Activated CD8-positive, alpha-beta T cell treated with anti-CD3 and anti-CD28 coated beads, Interleukin-2, amount 10 ng/mL, durations not matched to agents 7 days and 5 days (primary cell): ENCODE measurements around the gene SSRP1. TPM values are rescaled to one million over a fixed set of nuclear protein-coding genes. Genes with fewer than 3 reads are reported as not detected.
"Not testable (repeated sequence)": the region's sequence is repeated elsewhere in the genome, so short reads cannot be mapped to it uniquely, and the experiment has no call there.

Experiments used
- ATAC-seq: fragments of 150-1000 bp; cut with Tn5 transposase; one replicate; pipeline ENCODE4 v1.10.0; 2021; ENCODE audit warnings: moderate library complexity
- CTCF ChIA-PET: fragments of 350-600 bp; sonication (Branson Sonifier 250); formaldehyde crosslinking; loops from one replicate; lab custom pipeline; 2021; ENCODE audit warnings: antibody characterized with exemption; lab: Charles Lee
- POLR2A ChIA-PET: fragments of 350-600 bp; sonication (Branson Sonifier 250); formaldehyde crosslinking; loops from one replicate; lab custom pipeline; 2021; ENCODE audit warnings: antibody characterized with exemption; lab: Charles Lee
- DNase-seq: peaks from one replicate; pipeline ENCODE4 v3.0.0-alpha.2; 2020
- H3K27ac Mint-ChIP-seq: one replicate; pipeline ENCODE4 v1.8.0; 2021; ENCODE audit warnings: mild to moderate bottlenecking, mixed read lengths
- H3K27me3 Mint-ChIP-seq: one replicate; pipeline ENCODE4 v1.8.0; 2021; ENCODE audit warnings: low read depth, mixed read lengths
- H3K36me3 Mint-ChIP-seq: one replicate; pipeline ENCODE4 v1.8.0; 2021; ENCODE audit warnings: low read depth, mixed read lengths
- H3K4me1 Mint-ChIP-seq: one replicate; pipeline ENCODE4 v1.8.0; 2021; ENCODE audit warnings: low read depth, mixed read lengths
- H3K4me3 Mint-ChIP-seq: one replicate; pipeline ENCODE4 v1.8.0; 2021; ENCODE audit warnings: mild to moderate bottlenecking, mixed read lengths
- H3K9me3 Mint-ChIP-seq: one replicate; pipeline ENCODE4 v1.8.0; 2022; ENCODE audit warnings: mixed read lengths; ENCODE audit not compliant: insufficient read depth
- total RNA-seq, 2 experiments: library from RNA; stranded (reverse); gene quantifications; one replicate each; pipeline ENCODE4 v1.2.3, GENCODE V29; 2021

SSRP1 gene
- total RNA-seq, 2 experiments from 2014 or later, result 185 to 191 TPM

GRCh38 chr11:57347336-57347735 is 11.6 kb upstream of the SSRP1 start:
- DNase-seq, result no peak
- H3K4me1 Mint-ChIP-seq, result peaks cover 3% of the 10 kb centered on the region
- no peak overlapping the region for H3K4me3 Mint-ChIP-seq
- ChIA-PET POLR2A (interaction anchor here (1.4 kb wide), 1 partner anchor 12 kb away, joined by 4 read pairs; the partner anchor contains the start of gene SSRP1), CTCF (interaction anchor here (0.8 to 1.8 kb wide), 4 partner anchors 9 to 134 kb away, joined by 3 to 5 read pairs (median 4); partner anchors contain the start of gene P2RX3)
- H3K27me3 Mint-ChIP-seq, result peaks cover 6% of the 10 kb centered on the region
- no peak for ATAC-seq
- no peaks in the 10 kb centered on the region for H3K36me3 Mint-ChIP-seq
- H3K27ac Mint-ChIP-seq, result no peak overlapping the region
- no peaks in the 10 kb centered on the region for H3K9me3 Mint-ChIP-seq

- Mint-ChIP-seq H3K4me1 (peaks cover 3% of the 10 kb centered on the region), H3K27ac (no peak overlapping the region), H3K27me3 (peaks cover under 1% of the 10 kb centered on the region), H3K4me3 (no peak overlapping the region), H3K36me3 (no peaks in the 10 kb centered on the region), H3K9me3 (no peaks in the 10 kb centered on the region)
- peak; percentile 62 for ATAC-seq
- peak; percentile 76 for DNase-seq
- ChIA-PET POLR2A (interaction anchor here (0.6 kb wide), 1 partner anchor 16 kb away, joined by 3 read pairs; no protein-coding TSS in a partner anchor), CTCF (interaction anchor here (0.6 to 1.5 kb wide), 29 partner anchors 9 to 299 kb away, joined by 3 to 18 read pairs (median 4); partner anchors contain the start of genes RTN4RL2, SLC43A1 and TNKS1BP1)
Observed at GRCh38 chr11:57345555-57346211, 10.0 kb upstream of the SSRP1 start.

- ChIA-PET POLR2A (no interaction called here), CTCF (interaction anchor here (1.4 kb wide), 1 partner anchor 137 kb away, joined by 4 read pairs; no protein-coding TSS in a partner anchor)
- H3K27me3 Mint-ChIP-seq, result peaks cover 2% of the 10 kb centered on the region
- no peak overlapping the region for H3K4me3 Mint-ChIP-seq
- H3K36me3 Mint-ChIP-seq, result no peaks in the 10 kb centered on the region
- DNase-seq (no peak), ATAC-seq (no peak)
- no peak overlapping the region for H3K27ac Mint-ChIP-seq
- H3K9me3 Mint-ChIP-seq, result no peaks in the 10 kb centered on the region
- peaks cover 3% of the 10 kb centered on the region for H3K4me1 Mint-ChIP-seq
Observed at GRCh38 chr11:57344826-57345225, 9.1 kb upstream of the SSRP1 start.

GRCh38 chr11:57343825-57344224 is 8.1 kb upstream of the SSRP1 start:
- ChIA-PET POLR2A (no interaction called here), CTCF (interaction anchor here (0.7 to 1.2 kb wide), 4 partner anchors 9 to 139 kb away, joined by 3 to 4 read pairs (median 3); no protein-coding TSS in a partner anchor)
- Mint-ChIP-seq H3K9me3 (no peaks in the 10 kb centered on the region), H3K27me3 (peaks cover 7% of the 10 kb centered on the region), H3K27ac (no peak overlapping the region), H3K36me3 (no peaks in the 10 kb centered on the region), H3K4me1 (peaks cover 3% of the 10 kb centered on the region), H3K4me3 (no peak overlapping the region)
- DNase-seq (no peak), ATAC-seq (no peak)

- no peak overlapping the region for H3K4me3 Mint-ChIP-seq
- DNase-seq (no peak), ATAC-seq (no peak)
- ChIA-PET CTCF (interaction anchor here (0.6 to 1.5 kb wide), 5 partner anchors 115 to 502 kb away, joined by 3 to 4 read pairs (median 3); no protein-coding TSS in a partner anchor), POLR2A (no interaction called here)
- no peaks in the 10 kb centered on the region for H3K9me3 Mint-ChIP-seq
- peaks cover 9% of the 10 kb centered on the region for H3K27me3 Mint-ChIP-seq
- peaks cover 3% of the 10 kb centered on the region for H3K4me1 Mint-ChIP-seq
- no peak overlapping the region for H3K27ac Mint-ChIP-seq
- H3K36me3 Mint-ChIP-seq, result no peaks in the 10 kb centered on the region
Observed at GRCh38 chr11:57342702-57343101, 7.0 kb upstream of the SSRP1 start.

- no peak for DNase-seq
- ChIA-PET CTCF (no interaction called here), POLR2A (no interaction called here)
- H3K27ac Mint-ChIP-seq, result no peak overlapping the region
- H3K36me3 Mint-ChIP-seq, result no peaks in the 10 kb centered on the region
- ATAC-seq, result no peak
- no peaks in the 10 kb centered on the region for H3K9me3 Mint-ChIP-seq
- H3K4me1 Mint-ChIP-seq, result peaks cover 7% of the 10 kb centered on the region
- H3K27me3 Mint-ChIP-seq, result peaks cover 9% of the 10 kb centered on the region
- no peak overlapping the region for H3K4me3 Mint-ChIP-seq
Observed at GRCh38 chr11:57341250-57341808, 5.6 kb upstream of the SSRP1 start.

- H3K27ac Mint-ChIP-seq, result no peak overlapping the region
- CTCF ChIA-PET, result no interaction called here
- no peaks in the 10 kb centered on the region for H3K9me3 Mint-ChIP-seq
- H3K4me3 Mint-ChIP-seq, result no peak overlapping the region
- ATAC-seq, result no peak
- H3K4me1 Mint-ChIP-seq, result peaks cover 11% of the 10 kb centered on the region
- no peak for DNase-seq
- no peaks in the 10 kb centered on the region for H3K36me3 Mint-ChIP-seq
- H3K27me3 Mint-ChIP-seq, result peaks cover 9% of the 10 kb centered on the region
- POLR2A ChIA-PET, result no interaction called here
Observed at GRCh38 chr11:57340039-57340615, 4.4 kb upstream of the SSRP1 start.

GRCh38 chr11:57339328-57339727 is 3.6 kb upstream of the SSRP1 start:
- Mint-ChIP-seq H3K4me3 (no peak overlapping the region), H3K27me3 (peaks cover 9% of the 10 kb centered on the region), H3K9me3 (no peaks in the 10 kb centered on the region), H3K4me1 (peaks cover 18% of the 10 kb centered on the region), H3K36me3 (peaks cover 6% of the 10 kb centered on the region), H3K27ac (no peak overlapping the region)
- ChIA-PET POLR2A (interaction anchor here (1.0 kb wide), 1 partner anchor 14 kb away, joined by 3 read pairs; the partner anchor contains the start of gene TNKS1BP1), CTCF (interaction anchor here (1.0 kb wide), 2 partner anchors 118 to 154 kb away, joined by 3 to 4 read pairs; no protein-coding TSS in a partner anchor)
- DNase-seq, result no peak
- ATAC-seq, result no peak

GRCh38 chr11:57338142-57338541 is 2.5 kb upstream of the SSRP1 start, which contains the start of gene P2RX3:
Gene P2RX3 (plus strand): TSS chr11:57338352. CDS start chr11:57338551, 199 bp downstream.
- DNase-seq (no peak), ATAC-seq (no peak)
- Mint-ChIP-seq H3K9me3 (no peaks in the 10 kb centered on the region), H3K4me3 (no peak within 1 kb of the TSS), H3K36me3 (peaks cover 17% of the 10 kb centered on the region), H3K27ac (no peak within 1 kb of the TSS), H3K4me1 (peaks cover 30% of the 10 kb centered on the region), H3K27me3 (peaks cover 9% of the 10 kb centered on the region)
- CTCF ChIA-PET, result interaction anchor here (0.9 to 1.4 kb wide), 4 partner anchors 10 to 155 kb away, joined by 3 to 4 read pairs (median 3); no protein-coding TSS in a partner anchor
- POLR2A ChIA-PET, result interaction anchor here (0.6 to 0.8 kb wide), 2 partner anchors 13 to 404 kb away, joined by 3 read pairs; partner anchors contain the start of genes SELENOH and TNKS1BP1

GRCh38 chr11:57336856-57337255 is 1.2 kb upstream of the SSRP1 start:
- ChIA-PET CTCF (interaction anchor here (0.9 to 2.9 kb wide), 3 partner anchors 9 to 304 kb away, joined by 3 to 14 read pairs (median 6); no protein-coding TSS in a partner anchor), POLR2A (interaction anchor here (2.2 to 3.5 kb wide), 2 partner anchors 12 to 16 kb away, joined by 9 to 55 read pairs; partner anchors contain the start of gene TNKS1BP1)
- not testable (repeated sequence) for H3K27me3 Mint-ChIP-seq, ATAC-seq, DNase-seq, H3K9me3 Mint-ChIP-seq, H3K27ac Mint-ChIP-seq
- Mint-ChIP-seq H3K4me1 (peaks cover 32% of the 10 kb centered on the region), H3K4me3 (peak overlapping the region; percentile 92), H3K36me3 (peaks cover 28% of the 10 kb centered on the region)

- peak; percentile 34 for ATAC-seq
- DNase-seq, result peak; percentile 57
- ChIA-PET CTCF (interaction anchor here (1.4 to 2.9 kb wide), 2 partner anchors 10 to 122 kb away, joined by 6 to 14 read pairs; no protein-coding TSS in a partner anchor), POLR2A (interaction anchor here (1.4 to 3.5 kb wide), 4 partner anchors 11 to 25 kb away, joined by 5 to 55 read pairs (median 8); partner anchors contain the start of gene TNKS1BP1)
- peaks cover 35% of the 10 kb centered on the region for H3K36me3 Mint-ChIP-seq
- peak overlapping the region; percentile 99 for H3K27ac Mint-ChIP-seq
- H3K27me3 Mint-ChIP-seq, result peaks cover 9% of the 10 kb centered on the region
- H3K4me3 Mint-ChIP-seq, result peak overlapping the region; percentile 92
- H3K4me1 Mint-ChIP-seq, result peaks cover 35% of the 10 kb centered on the region
- H3K9me3 Mint-ChIP-seq, result no peaks in the 10 kb centered on the region
Observed at GRCh38 chr11:57336111-57336666, 497 bp upstream of the SSRP1 start.
